NCI-H2107 treated with DMSO at 0.1 percent for 48 hours (cell line): ENCODE results near the gene ZNF660.
A peak's percentile ranks its signal among the peaks of the same experiment; 100 is the strongest.
"Not testable (repeated sequence)": the region's sequence is repeated elsewhere in the genome, so short reads cannot be mapped to it uniquely, and the experiment has no call there.

Experiments
- DNase-seq: peaks from one replicate; lab custom pipeline; 2025; ENCODE audit not compliant: unreplicated experiment; lab: John Stamatoyannopoulos, UW

Gene ZNF660

GRCh38 chr3:44584646-44585501 is at the start of gene ZNF660:
Gene ZNF660, plus strand, starts transcription at chr3:44584964. Its CDS starts 9,230 bp downstream, at chr3:44594194.
- peak; percentile 47 for DNase-seq

- no peak for DNase-seq
These were observed 49.4 kb upstream of the ZNF660 start for GRCh38 chr3:44535364-44535763.

- not testable (repeated sequence) for DNase-seq
These were observed 40.0 kb upstream of the ZNF660 start for GRCh38 chr3:44544811-44545210.

- peak; percentile 2 for DNase-seq
These were observed 29.9 kb upstream of the ZNF660 start, which contains the start of gene ZKSCAN7 for GRCh38 chr3:44554626-44555592. Gene ZKSCAN7, plus strand, starts transcription at chr3:44555193. Its CDS starts 1,855 bp downstream, at chr3:44557048.

- DNase-seq: no peak
These were observed 29.0 kb upstream of the ZNF660 start for GRCh38 chr3:44555723-44556122.

- DNase-seq: no peak
These were observed 27.7 kb upstream of the ZNF660 start for GRCh38 chr3:44557074-44557473.

GRCh38 chr3:44561076-44561475 is 23.7 kb upstream of the ZNF660 start:
- no peak for DNase-seq

GRCh38 chr3:44562147-44562546 is 22.6 kb upstream of the ZNF660 start:
- DNase-seq: no peak

GRCh38 chr3:44568561-44568960 is 16.2 kb upstream of the ZNF660 start:
- no peak for DNase-seq

GRCh38 chr3:44571024-44571423 is 13.7 kb upstream of the ZNF660 start:
- DNase-seq: no peak

- DNase-seq: no peak
These were observed 8.2 kb upstream of the ZNF660 start for GRCh38 chr3:44576613-44577012.

- DNase-seq: not testable (repeated sequence)
These were observed 7.3 kb upstream of the ZNF660 start for GRCh38 chr3:44577354-44577952.

GRCh38 chr3:44578316-44578715 is 6.4 kb upstream of the ZNF660 start:
- not testable (repeated sequence) for DNase-seq

GRCh38 chr3:44578924-44579515 is 5.7 kb upstream of the ZNF660 start:
- not testable (repeated sequence) for DNase-seq

GRCh38 chr3:44579749-44580148 is 5.0 kb upstream of the ZNF660 start:
- not testable (repeated sequence) for DNase-seq

GRCh38 chr3:44580971-44581370 is 3.8 kb upstream of the ZNF660 start:
- DNase-seq: not testable (repeated sequence)

- DNase-seq: no peak
These were observed 11.9 kb downstream of the ZNF660 start for GRCh38 chr3:44596621-44597020.

GRCh38 chr3:44601749-44602148 is 17.0 kb downstream of the ZNF660 start:
- no peak for DNase-seq

GRCh38 chr3:44612678-44613077 is 27.9 kb downstream of the ZNF660 start:
- no peak for DNase-seq

- peak; percentile 87 for DNase-seq
These were observed 40.2 kb downstream of the ZNF660 start, which contains the start of gene ZNF197 for GRCh38 chr3:44624749-44625480. Gene ZNF197, plus strand, starts transcription at chr3:44625036. Its CDS starts 4,119 bp downstream, at chr3:44629155.
